NCI-H524 (cell line): Measurements from ENCODE around the gene CD300LD.
A peak's percentile ranks its signal among the peaks of the same experiment; 100 is the strongest.

Source experiments
- DNase-seq, 2 experiments: peaks; one replicate each; lab custom pipeline; 2025; lab: John Stamatoyannopoulos, UW

Gene CD300LD

DNA sequence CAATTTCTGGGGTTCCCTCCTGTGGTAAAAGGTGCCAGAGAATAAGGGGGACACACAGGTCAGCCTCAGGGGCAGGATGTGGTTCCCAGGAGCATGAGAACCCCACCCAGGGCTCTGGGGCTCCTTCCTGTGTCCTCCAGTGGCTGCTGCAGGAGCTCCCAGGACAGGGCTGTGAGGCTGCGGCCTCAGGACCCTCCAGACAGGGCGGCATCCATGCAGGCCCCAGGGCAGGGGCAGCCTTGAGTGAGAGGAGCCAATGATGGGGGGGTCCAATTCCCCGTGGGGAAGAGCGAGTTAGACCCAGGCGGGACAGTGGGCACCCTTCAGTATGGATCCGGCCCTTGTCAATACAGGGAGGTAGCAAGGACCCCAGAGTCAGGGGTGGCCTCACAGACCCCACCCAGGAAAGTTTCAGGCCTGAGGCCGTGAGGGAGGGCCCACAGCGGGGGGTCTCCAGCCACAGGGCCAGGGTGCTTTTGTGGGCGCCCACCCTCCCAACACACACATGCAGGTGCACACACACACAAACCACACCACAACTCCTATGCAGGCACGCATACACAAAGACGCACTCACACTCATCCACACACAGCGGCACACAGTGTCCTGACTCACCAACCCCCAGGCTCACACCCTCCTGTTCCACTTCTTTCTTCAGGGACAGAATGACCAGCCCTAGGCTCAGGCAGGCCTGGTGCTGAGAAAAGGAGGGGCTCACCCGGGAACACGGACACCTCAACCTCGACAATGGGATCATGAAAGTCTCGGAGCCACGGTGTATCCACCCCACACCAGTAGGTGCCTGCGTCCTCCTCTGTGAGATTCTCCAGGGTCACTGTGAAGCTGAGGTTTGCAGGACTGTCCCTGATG is 48.0 kb downstream of the CD300LD start:
- no peak for DNase-seq

DNA sequence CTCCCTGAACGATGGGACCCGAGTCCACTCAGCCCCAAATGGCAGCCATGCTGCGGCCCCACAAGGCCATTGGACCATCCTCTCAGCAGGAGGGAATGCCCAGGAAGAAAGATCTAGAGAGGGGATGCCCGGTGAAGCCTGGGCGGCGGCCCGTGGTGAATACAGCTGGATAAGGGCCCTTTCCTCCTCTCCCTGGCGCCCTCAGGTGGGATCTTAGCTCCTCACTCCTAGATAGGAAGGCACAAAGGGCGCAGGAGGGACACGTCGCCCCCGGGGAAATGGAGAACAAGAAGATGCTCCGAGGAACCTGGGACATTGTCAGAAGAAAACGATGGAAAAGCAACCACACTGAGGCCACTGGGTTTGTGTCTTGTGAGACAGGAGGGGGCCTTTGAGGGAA is 48.7 kb downstream of the CD300LD start:
- DNase-seq = peak in 1 of 2 experiments; percentile 19

DNA sequence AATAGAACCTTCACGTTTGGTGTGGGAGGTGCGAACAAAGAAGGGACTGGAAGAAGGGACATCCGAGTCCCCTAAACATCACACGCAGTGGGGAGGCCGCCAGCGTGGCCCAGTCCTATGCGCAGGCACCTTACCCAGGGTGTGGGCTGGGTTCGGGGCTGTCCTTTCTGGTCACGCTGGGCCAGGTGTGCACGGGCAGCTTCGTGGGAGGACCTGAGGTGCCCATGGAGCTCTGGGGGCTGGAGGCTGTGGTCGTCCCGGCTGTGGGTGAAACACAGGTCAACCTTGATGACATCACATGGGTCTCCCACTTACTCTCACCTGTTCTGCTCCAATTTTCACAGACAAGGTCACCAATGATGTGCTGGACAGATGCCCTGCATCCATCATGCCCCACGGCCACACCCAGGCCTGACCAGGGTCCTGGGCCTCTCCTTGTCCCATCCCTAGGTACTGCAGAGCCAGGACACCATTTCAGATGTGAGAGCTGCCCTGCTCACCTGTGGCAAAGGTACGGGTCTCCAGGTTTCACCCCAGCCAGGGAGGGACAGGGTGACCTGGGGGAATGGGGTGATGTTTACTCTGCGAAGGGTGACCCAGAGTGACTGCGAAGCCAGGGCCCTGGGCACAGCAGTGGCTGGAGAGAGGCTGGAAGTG is 49.2 kb downstream of the CD300LD start:
- DNase-seq = no peak

DNA sequence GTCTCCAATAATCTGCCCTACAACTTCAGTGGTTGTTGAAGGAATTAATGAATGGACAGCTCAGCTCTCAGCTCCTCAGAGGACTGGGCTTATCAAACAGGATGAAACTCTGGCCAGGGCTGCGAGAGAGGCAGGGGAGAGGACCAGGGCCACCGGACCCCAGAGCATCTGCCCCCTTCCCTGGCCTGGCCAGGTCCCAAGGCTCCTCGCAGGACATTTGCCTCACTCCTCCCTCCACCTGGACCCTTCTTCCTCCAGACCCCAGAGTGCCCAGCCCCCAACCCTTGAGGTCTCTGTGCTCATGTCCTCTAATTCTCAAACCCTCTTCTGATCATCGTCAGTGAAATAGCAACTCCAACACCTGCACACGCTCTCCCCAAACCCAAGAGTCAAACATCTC is 49.9 kb downstream of the CD300LD start:
- no peak for DNase-seq

DNA sequence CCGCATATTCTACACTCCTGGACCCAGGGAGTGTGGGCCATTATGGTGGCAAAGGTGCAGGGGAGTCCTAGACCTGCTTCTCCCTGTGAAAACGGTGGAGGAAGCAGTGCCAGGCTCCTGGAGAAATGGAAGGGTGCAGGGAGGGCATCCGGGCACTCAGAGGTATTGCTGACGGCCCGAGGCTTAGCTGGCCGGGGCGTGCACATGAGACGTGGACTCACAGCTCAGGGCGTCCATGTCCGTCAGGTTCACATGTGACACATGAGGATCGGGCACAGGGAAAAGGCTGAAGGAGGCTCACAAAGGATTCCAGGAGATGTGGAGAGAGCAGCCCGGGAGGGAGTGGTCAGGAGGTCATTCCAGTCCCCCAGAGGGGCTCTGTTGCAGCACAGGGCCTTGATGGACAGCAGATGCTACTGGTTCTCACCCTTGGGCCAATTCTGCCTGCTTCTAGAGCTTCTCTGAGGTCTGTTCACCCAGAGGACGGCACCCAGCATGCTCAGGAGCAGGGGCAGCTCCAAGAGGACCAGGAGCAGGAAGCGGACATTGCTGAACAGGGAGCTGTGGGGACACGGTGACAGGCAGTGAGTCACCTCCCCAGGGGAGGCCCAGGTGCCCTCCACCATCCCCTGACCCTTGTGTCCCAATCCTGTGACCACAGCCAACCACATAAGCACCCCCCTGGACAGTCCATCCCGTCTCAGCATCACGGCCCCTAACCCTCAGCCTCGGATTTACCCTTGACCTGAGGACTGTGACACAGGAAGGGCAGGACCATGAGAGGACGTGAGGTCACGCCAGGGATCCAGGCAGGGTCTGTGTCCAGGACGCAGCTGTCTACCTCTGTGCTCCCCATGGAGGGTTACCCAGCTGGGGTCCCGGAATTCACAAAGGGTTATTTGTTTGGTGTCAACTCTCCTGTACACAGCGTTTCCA is 50.6 kb downstream of the CD300LD start:
- no peak for DNase-seq

DNA sequence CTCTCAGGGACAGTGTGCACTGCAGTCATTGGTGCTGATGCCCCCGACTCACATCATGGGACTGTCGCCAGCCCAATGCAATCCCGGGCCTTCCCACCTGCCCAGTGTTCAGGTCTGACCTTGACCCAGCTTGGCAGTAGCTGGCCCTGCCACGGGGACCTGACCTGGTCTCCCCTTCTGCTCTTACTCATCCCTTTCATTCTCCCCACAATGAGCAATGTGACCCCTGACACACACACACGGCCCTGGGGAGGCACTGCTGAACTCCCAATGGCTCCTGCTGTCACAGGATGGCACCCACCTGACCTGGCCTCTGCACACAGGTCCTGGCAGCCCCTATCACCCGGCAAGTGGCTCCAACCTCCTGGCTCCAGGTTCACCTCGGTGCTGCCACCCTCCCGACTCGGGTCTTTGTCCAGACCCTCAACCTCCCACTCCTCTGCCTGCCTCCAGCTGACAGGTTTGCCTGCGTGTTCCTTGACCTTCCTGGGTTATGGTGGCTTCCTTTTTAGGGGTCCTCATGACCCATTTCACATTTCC is 52.7 kb downstream of the CD300LD start:
- no peak for DNase-seq

DNA sequence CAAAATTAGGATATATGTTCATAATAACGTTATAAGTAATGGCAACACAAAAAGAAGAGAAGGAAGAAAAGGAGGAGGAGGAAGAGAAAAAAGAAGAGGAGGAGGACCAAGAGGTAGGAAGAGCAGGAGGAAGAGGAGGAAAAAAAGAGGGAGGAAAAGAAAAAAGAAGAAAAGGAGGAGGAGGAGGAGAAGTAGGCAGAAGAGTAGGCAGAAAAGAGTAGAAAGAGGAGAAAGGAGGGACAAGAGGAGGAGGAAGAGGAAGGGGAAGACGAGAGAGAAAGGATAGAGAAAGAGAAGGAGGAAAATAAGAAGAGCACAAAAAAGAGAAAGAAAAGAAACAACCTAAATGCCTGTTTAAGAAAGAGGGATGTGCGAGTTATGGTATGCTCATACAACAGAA is 55.2 kb downstream of the CD300LD start:
- DNase-seq = no peak

DNA sequence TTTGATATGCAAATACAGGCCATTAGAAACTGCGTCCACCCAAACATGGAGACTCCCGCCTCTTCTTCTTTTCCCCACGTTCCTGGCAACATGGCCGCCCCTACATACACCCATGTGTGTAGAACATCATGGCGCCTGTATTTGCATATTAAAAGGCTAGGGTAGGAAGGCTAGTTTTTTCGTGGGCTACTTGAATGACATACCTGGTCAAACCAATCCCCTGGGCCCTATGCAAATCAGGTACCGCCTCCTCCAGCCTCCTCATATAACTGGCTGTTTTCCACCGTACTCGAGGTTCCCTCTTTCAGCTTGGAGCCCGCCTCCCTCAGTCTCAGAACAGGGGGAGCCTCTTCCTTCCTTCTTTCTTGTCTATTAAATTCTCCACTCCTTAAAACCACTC is 60.0 kb downstream of the CD300LD start:
- DNase-seq = no peak

DNA sequence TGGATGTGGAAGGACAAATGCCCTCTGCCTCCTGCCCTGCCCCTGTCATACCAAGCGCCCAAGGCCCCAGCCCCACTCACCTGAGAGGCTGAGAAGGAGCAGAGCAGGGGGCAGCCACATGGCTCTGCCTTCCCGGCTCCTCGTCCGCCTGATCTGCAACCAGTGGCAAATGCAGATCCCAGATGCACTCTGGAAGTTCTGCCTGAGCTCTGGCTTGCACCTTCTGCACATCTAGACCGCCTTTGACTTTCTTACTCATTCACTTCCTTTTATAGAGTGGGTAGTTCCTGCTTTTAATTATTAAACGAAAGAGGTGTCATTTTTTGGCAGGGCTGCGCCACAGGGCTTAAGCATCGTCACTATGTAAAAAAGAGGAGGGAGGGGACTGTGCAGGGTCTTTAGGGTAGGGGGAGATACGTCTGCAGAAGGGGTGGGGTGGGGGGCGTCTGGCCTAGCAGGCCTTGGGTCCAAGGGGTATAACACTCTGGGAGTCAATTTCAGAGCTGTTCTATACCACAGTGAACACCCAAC is 60.8 kb downstream of the CD300LD start, which contains the start of gene CD300LB:
Gene CD300LB, minus strand, starts transcription at position 245 of the 531 bp plus-strand sequence. Its CDS starts 125 bp downstream, at position 120.
- no peak for DNase-seq

DNA sequence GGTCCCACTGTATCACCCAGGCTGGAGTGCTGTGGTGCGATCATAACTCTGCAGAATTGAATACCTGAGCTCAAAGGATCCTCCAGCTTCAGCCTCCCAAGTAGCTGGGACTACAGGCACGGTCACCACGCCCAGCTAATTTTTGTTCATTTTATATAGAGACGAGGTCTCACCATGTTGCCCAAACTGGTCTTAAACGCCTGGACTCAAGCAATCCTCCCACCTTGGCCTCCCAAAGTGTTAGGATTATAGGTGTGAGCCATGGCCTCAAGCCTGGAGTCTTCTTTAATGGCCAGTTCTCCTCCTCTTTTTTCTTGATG is 61.3 kb downstream of the CD300LD start:
- no peak for DNase-seq
